Measurements from ENCODE around the gene POLR3G. TPM values are rescaled to one million over a fixed set of nuclear protein-coding genes. Genes with fewer than 3 reads are reported as not detected.

POLR3G gene
- total and polyA plus RNA-seq, 2 of the 13 experiments (the other 11 are each of a cell fraction or from before 2014, with no cell fraction given), result 1.2 to 7.3 TPM

- TF ChIP-seq ZNF891 (CRISPR knock-in tag; IDR thresholded peaks at IDR 0.05) (no peak), HNF4A (CRISPR knock-in tag; IDR thresholded peaks at IDR 0.05) (no peak), ZNF24 (IDR thresholded peaks at IDR 0.05) (no peak), NR2C2 (CRISPR knock-in tag; IDR thresholded peaks at IDR 0.05; ENCODE audit: borderline replicate concordance) (peak; percentile 51), RAD21 (CRISPR knock-in tag; IDR thresholded peaks at IDR 0.05) (peak; percentile 22; the same call in 1 of the 2 replicates), CTCF (CRISPR knock-in tag; IDR thresholded peaks at IDR 0.05) (peak; percentile 63), DR1 (CRISPR knock-in tag; IDR thresholded peaks at IDR 0.05) (peak; percentile 89), SYNCRIP (IDR thresholded peaks at IDR 0.05; ENCODE audit: insufficient read depth, low read depth, low read length) (no peak), REL (CRISPR knock-in tag; conservative IDR thresholded peaks at IDR 0.05) (peak; percentile 60; the same call in 1 of the 2 replicates), KLF16 (CRISPR knock-in tag; IDR thresholded peaks at IDR 0.05) (peak in 1 of 2 experiments; percentile 92; a peak in 3 of 4 replicates), AKNA (CRISPR knock-in tag; IDR thresholded peaks at IDR 0.05; ENCODE audit: borderline replicate concordance) (no peak), ZSCAN25 (CRISPR knock-in tag; IDR thresholded peaks at IDR 0.05) (peak; percentile 99)
- TF ChIP-seq, protein P1, sequence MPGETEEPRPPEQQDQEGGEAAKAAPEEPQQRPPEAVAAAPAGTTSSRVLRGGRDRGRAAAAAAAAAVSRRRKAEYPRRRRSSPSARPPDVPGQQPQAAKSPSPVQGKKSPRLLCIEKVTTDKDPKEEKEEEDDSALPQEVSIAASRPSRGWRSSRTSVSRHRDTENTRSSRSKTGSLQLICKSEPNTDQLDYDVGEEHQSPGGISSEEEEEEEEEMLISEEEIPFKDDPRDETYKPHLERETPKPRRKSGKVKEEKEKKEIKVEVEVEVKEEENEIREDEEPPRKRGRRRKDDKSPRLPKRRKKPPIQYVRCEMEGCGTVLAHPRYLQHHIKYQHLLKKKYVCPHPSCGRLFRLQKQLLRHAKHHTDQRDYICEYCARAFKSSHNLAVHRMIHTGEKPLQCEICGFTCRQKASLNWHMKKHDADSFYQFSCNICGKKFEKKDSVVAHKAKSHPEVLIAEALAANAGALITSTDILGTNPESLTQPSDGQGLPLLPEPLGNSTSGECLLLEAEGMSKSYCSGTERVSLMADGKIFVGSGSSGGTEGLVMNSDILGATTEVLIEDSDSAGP (CRISPR knock-in tag; IDR thresholded peaks at IDR 0.05; ENCODE audit: borderline replicate concordance), result peak; percentile 93; the same call in 1 of the 2 replicates
- TF ChIP-seq, protein P2, sequence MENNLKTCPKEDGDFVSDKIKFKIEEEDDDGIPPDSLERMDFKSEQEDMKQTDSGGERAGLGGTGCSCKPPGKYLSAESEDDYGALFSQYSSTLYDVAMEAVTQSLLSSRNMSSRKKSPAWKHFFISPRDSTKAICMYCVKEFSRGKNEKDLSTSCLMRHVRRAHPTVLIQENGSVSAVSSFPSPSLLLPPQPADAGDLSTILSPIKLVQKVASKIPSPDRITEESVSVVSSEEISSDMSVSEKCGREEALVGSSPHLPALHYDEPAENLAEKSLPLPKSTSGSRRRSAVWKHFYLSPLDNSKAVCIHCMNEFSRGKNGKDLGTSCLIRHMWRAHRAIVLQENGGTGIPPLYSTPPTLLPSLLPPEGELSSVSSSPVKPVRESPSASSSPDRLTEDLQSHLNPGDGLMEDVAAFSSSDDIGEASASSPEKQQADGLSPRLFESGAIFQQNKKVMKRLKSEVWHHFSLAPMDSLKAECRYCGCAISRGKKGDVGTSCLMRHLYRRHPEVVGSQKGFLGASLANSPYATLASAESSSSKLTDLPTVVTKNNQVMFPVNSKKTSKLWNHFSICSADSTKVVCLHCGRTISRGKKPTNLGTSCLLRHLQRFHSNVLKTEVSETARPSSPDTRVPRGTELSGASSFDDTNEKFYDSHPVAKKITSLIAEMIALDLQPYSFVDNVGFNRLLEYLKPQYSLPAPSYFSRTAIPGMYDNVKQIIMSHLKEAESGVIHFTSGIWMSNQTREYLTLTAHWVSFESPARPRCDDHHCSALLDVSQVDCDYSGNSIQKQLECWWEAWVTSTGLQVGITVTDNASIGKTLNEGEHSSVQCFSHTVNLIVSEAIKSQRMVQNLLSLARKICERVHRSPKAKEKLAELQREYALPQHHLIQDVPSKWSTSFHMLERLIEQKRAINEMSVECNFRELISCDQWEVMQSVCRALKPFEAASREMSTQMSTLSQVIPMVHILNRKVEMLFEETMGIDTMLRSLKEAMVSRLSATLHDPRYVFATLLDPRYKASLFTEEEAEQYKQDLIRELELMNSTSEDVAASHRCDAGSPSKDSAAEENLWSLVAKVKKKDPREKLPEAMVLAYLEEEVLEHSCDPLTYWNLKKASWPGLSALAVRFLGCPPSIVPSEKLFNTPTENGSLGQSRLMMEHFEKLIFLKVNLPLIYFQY (CRISPR knock-in tag; IDR thresholded peaks at IDR 0.05; ENCODE audit: borderline replicate concordance), result peak; percentile 79
- TF ChIP-seq, protein P3, sequence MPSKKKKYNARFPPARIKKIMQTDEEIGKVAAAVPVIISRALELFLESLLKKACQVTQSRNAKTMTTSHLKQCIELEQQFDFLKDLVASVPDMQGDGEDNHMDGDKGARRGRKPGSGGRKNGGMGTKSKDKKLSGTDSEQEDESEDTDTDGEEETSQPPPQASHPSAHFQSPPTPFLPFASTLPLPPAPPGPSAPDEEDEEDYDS (CRISPR knock-in tag; IDR thresholded peaks at IDR 0.05), result peak; percentile 89
Measured at GRCh38 chr5:90474235-90475107, at the start of gene POLR3G, which contains the start of gene MBLAC2 (continued).

All from HepG2 (cell line).